HG03066 (cell line): ENCODE measurements around the gene TTBK2.
"Not testable (repeated sequence)": the region's sequence is repeated elsewhere in the genome, so short reads cannot be mapped to it uniquely, and the experiment has no call there.

Experiments used
- ATAC-seq: cut with Tn5 transposase; IDR thresholded peaks from one replicate; pipeline ENCODE4 v1.9.1; 2021; ENCODE audit warnings: low read depth; ENCODE audit not compliant: unreplicated experiment

TTBK2 gene

GRCh38 chr15:42920519-42921341, at the start of gene TTBK2:
TTBK2 (minus strand) TSS chr15:42920778; CDS start chr15:42878617, 42,161 bp downstream.
- peak; percentile 90 for ATAC-seq

DNA sequence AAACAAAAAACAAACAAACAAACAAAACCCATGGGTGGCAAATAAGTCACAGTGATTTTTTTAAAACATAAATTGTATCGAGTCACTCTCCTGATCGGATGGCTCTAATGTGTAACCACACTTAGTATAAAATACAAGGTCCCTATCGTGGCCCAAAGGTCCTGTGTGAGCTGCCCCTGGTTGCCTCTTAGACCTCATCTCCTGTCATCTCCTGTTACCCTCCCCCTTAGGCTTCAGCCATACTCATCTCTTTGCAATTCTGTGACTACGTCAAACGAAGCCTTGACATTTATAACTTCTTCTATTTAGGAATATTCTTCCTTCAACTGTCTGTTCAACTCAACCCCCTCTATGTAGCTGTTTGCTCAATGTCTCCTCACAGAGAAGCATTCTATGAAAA, 43.9 kb upstream of the TTBK2 start:
- ATAC-seq: no peak

DNA sequence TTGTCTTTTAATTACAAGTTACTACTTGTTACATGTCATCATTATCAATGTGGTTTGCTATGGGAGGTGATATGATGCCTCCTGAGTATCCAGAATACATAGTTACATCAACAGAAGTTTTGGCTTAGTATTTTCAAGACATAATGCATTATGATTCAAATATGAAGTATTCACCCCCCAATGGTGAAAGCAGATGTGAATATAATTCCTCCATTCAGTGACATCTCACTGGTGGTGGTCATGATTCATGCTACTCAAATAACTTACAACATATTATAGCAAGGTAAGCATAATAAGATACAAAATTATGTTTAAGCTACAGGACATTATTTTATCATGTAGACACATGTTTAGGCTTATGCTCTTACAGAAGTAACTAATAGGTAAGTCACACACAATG, 34.9 kb upstream of the TTBK2 start:
- ATAC-seq: no peak

- ATAC-seq: no peak
Measured at GRCh38 chr15:42954291-42954690, 33.7 kb upstream of the TTBK2 start.

DNA sequence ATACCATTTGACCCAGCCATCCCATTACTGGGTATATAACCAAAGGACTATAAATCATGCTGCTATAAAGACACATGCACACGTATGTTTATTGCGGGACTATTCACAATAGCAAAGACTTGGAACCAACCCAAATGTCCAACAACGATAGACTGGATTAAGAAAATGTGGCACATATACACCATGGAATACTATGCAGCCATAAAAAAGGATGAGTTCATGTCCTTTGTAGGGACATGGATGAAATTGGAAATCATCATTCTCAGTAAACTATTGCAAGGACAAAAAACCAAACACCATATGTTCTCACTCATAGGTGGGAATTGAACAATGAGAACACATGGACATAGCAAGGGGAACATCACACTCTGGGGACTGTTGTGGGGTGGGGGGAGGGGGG, 28.3 kb upstream of the TTBK2 start:
- ATAC-seq: not testable (repeated sequence)

DNA sequence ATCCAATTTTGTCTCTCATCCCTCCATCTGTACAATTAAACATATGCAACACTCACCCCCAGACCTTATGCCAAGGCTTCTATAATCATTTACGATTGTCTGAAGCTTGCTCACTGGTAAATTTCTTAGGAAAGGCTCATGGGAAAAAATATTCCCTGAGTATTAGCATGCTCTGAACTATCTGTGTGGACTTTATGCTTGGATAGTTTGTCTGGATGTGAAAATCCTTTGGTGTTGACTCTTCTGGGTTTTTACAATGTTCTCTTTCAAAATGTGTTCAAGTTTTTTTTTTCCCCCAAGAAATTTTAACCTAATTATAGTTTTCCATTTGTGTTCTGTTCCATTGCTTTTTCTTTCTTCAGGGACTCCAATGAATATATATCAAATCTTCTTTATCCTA, 19.9 kb upstream of the TTBK2 start:
- ATAC-seq: no peak

DNA sequence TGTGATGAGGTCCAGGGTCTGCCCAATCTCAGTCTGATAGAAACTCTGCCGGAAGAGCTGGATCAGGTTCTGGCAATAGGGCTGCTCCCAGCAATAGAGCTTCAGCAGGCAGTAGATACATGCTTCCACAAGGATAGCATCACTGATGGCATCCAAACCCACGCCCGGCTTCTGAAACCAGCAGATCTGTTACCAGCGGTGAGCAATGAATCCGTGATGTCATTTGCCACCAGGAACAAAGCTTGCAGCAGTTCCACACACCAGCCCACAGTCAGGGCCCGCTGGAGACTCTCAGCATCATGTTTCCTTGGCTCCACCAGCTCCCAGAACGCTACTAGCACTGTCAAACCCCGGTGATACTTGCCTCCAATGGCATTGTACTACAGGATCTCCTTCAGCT, 19.3 kb upstream of the TTBK2 start:
- no peak for ATAC-seq

- ATAC-seq: no peak
Measured at GRCh38 chr15:42937143-42937542, 16.6 kb upstream of the TTBK2 start.

DNA sequence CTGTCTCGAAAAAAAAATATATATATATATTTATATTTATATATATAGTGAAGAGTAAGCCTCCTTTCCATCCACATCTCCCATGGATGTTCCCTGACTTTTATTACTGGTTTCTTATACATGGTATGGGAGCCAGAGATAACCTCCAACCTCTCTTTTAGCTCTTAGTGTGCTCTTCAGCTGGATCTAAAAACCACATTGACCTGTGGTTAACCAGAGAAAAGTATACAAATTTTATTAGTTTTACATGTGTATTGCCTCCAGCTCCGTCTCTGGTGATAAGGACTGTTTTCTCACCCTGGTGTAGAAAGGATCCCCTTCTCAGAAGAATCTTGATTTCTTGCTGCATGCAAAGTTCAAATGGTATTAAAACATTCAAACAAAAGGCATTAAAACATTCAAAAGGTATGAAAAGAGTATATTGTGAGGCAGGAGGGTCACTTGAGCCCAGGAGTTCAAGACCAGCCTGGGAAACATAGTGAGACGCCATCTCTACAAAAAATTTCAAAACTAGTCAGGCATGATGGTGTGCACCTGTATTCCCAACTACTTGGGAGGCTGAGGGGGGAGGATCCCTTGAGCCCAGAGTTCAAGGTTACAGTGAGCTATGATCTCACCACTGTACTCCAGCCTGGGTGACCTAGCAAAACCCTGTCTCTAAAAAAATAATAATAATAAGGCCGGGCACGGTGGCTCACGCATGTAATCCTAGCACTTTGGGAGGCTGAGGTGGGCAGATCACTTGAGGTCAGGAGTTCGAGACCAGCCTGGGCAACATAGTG, 13.5 kb upstream of the TTBK2 start:
- no peak for ATAC-seq

GRCh38 chr15:42932833-42933515, 12.4 kb upstream of the TTBK2 start:
- no peak for ATAC-seq

DNA sequence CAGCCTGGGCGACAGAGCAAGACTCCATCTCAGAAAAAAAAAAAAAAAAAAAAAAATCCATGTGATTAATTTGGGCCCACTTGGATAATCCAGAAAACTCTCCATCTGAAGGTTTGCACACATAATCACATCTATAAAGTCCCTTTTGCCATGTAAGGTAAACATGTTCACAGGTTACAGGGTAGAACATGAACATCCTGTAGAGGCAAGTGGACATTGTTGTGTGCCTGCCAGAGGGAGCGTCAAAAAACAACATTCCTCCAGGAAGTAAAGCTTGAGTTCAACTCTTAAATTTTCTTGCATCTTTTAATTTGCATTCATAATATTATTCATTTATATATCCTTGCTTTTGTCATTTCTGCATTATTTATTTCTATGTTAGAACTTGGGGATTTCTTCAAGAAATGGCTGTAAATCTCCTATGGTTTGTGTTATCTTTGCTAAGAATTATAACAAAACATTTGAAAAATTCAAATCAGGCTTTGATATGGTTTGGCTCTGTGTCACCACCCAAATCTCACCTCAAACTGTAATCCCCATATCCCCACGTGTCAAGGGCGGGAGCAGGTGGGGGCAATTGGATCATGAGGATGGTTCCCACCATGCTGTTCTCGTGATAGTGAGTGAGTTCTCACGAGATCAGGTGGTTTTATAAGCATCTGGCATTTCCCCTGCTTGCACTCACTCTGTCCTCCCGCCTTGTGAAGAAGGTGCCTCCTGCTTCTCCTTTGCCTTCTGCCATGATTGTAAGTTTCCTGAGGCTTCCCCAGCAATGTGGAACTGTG, 11.3 kb upstream of the TTBK2 start:
- no peak for ATAC-seq

DNA sequence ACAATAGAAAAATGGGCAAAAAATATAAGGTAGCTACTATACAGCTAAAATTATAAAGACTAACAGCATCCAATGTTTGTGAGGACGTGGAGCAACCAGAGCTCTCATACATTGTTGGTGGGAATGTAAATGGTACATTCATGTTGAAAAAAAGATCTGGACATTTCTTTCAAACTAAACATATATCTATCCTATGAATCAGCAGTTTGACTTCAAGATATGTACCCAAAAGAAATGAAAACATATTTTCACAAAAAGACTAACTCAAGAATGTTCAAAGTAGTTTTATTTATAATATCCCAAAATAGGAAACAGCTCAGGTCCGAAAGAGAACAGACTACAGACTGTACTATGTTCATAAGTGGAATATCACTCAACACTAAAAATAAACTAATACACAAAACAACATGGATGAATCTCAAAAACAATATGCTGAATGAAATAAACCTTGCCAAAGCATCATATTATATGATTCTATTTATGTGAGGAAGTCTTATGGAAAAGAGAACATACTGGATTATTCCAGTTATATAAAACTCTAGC, 8.8 kb upstream of the TTBK2 start:
- no peak for ATAC-seq

- ATAC-seq: no peak
Measured at GRCh38 chr15:42921342-42921731, 759 bp upstream of the TTBK2 start.

DNA sequence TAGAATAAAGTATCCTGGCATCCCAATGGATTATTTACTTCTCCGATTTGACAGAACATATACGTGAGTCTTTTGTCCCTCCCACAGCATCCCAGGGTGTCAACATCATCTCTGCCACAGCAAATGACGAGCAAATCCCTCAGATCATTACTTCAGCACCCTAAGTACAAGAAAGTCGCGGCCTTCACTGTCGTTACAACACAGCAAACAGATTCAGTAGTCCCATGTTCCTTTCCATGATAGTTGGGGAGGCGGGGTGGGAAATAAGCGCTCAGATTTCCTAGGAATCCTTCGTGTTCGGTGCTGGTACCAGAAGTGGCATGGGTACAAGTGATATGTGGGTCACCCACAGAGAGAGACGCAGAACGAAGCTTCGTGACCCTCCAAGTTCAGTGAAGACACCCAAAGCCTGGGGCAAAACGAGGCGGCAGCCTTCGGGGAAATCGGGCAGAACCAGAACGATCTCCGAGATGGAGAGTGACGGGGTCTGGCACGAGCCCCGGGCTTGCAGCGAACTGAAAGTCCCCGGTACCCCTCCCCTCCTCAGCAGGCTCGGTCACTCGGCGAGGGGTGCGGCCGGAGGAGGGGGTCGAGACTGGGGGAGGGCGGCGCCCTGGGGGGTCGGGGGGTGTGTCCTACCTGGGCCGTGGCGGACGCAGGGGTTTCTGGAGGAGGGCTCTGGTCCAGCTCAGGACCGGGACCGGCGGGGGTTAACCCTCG, 619 bp downstream of the TTBK2 start:
- ATAC-seq: peak; percentile 23

- ATAC-seq: no peak
Measured at GRCh38 chr15:42919308-42919707, 1.3 kb downstream of the TTBK2 start.

GRCh38 chr15:42918047-42918446, 2.5 kb downstream of the TTBK2 start:
- ATAC-seq: no peak

- no peak for ATAC-seq
Measured at GRCh38 chr15:42915654-42916315, 4.8 kb downstream of the TTBK2 start.

DNA sequence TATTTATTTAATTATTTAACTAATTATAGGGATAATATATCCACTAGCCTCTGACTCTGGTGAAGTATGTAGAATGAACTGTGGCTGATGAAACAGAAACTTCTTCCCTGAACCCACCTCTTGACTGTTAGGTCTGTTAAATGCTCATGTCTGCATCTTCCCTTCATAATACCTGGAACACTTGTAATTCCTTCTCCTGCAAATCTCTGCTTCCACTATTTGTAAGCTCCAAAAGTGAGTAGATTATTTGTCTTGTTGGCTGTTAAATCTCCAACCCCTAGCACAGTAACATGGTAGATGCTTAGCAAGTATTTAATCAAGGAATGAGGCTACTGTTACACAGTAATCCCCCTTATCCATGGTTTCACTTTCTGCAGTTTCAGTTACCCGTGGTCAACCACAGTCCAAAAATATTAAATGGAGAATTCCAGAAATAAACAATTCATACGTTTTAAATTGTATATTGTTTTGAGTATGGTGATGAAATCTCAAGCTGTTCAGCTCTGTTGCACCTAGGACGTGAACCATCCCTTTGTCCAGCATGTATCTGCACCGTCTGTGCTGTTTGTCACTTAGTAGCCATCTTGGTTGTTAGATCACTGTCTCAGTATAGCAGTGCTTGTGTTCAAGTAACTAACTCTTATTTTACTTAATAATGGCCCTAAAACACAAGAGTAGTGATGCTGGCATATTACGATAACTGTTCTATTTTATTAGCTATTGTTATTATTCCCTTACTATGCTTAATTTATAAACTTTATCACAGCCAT, 5.7 kb downstream of the TTBK2 start:
- ATAC-seq: no peak
